Measurements from ENCODE around the gene GJA3. TPM values are rescaled to one million over a fixed set of nuclear protein-coding genes. Genes with fewer than 3 reads are reported as not detected.

The GJA3 gene
- total RNA-seq, 2 experiments from 2014 or later, result not detected

DNA sequence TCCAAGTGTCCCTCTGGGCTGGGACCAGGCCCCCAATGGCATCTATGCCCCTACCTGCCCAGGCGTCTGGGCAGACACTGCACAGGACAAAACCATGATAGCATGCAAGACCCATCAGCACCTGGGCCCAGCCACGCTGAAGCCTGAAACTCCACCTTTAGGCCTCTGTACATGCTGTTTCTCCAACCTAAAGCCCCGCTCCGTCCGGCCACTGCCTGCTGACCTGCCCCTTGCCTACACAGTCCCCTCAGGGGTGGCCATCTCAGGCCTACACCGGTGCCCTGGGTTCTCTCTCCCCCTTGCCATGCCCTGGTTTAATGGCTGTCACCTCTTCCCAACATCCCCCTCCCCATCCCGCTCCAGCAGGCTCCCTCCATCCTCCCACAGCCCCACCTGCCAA, 15.3 kb downstream of the GJA3 start:
- Histone ChIP-seq H3K9me3 (ENCODE audit: low read length) (no peaks in the 10 kb centered on the region), H3K4me2 (ENCODE audit: low read length) (no peak overlapping the region), H3K9me2 (ENCODE audit: insufficient read depth, low read length) (no peaks in the 10 kb centered on the region), H3K4me1 (ENCODE audit: insufficient read depth, low read length, poor library complexity, severe bottlenecking) (no peaks in the 10 kb centered on the region), H2AFZ (ENCODE audit: low read length) (no peak overlapping the region), H3K27ac (ENCODE audit: low read depth, low read length, poor library complexity, severe bottlenecking) (no peak overlapping the region), H3K36me3 (ENCODE audit: insufficient read depth, low read length) (no peaks in the 10 kb centered on the region), H3K4me3 (ENCODE audit: low read depth, low read length, poor library complexity, severe bottlenecking) (no peak overlapping the region), H3K79me2 (ENCODE audit: insufficient read depth, low read depth, low read length) (no peaks in the 10 kb centered on the region), H4K20me1 (ENCODE audit: insufficient read depth, low read length) (no peaks in the 10 kb centered on the region)
- ChIA-PET POLR2A (no interaction called here), CTCF (ENCODE audit: unreplicated experiment) (no interaction called here)
- TF ChIP-seq EZH2phosphoT487 (IDR thresholded peaks at IDR 0.05; ENCODE audit: borderline replicate concordance, low read depth, low read length) (no peak), CTCF (conservative IDR thresholded peaks at IDR 0.05; ENCODE audit: low read length) (no peak)
- DNase-seq (ENCODE audit: low spot score), result no peak
- BruUV-seq (replicated peaks), result no TSS peak
- intact Hi-C loops (cut with micrococcal nuclease; ENCODE audit: unreplicated experiment), result no loop called here

GRCh38 chr13:20144141-20144850, 16.6 kb downstream of the GJA3 start:
- CTCF ChIA-PET (ENCODE audit: unreplicated experiment), result no interaction called here

More at GRCh38 chr13:20144141-20144850, 16.6 kb downstream of the GJA3 start:
- no peak overlapping the region for H3K27ac ChIP-seq (ENCODE audit: low read depth, low read length, poor library complexity, severe bottlenecking)
- H3K4me1 ChIP-seq (ENCODE audit: insufficient read depth, low read length, poor library complexity, severe bottlenecking), result no peaks in the 10 kb centered on the region
- no peak overlapping the region for H3K4me3 ChIP-seq (ENCODE audit: low read depth, low read length, poor library complexity, severe bottlenecking)
- no peaks in the 10 kb centered on the region for H4K20me1 ChIP-seq (ENCODE audit: insufficient read depth, low read length)
- H3K79me2 ChIP-seq (ENCODE audit: insufficient read depth, low read depth, low read length), result no peaks in the 10 kb centered on the region
- H3K9me3 ChIP-seq (ENCODE audit: low read length), result no peaks in the 10 kb centered on the region
- no peak overlapping the region for H3K4me2 ChIP-seq (ENCODE audit: low read length)
- POLR2A ChIA-PET, result interaction anchor here (1.0 kb wide), 1 partner anchor 71 kb away, joined by 3 read pairs; no protein-coding TSS in a partner anchor
- TF ChIP-seq EZH2phosphoT487 (IDR thresholded peaks at IDR 0.05; ENCODE audit: borderline replicate concordance, low read depth, low read length) (no peak), CTCF (conservative IDR thresholded peaks at IDR 0.05; ENCODE audit: low read length) (no peak)
- intact Hi-C loops (cut with micrococcal nuclease; ENCODE audit: unreplicated experiment), result no loop called here
- no peaks in the 10 kb centered on the region for H3K36me3 ChIP-seq (ENCODE audit: insufficient read depth, low read length)
- no peaks in the 10 kb centered on the region for H3K9me2 ChIP-seq (ENCODE audit: insufficient read depth, low read length)
- no TSS peak for BruUV-seq (replicated peaks)
- H2AFZ ChIP-seq (ENCODE audit: low read length), result no peak overlapping the region
- DNase-seq (ENCODE audit: low spot score), result no peak
